K562 (cell line): Measurements from ENCODE around the gene LCP2. TPM values are rescaled to one million over a fixed set of nuclear protein-coding genes. Genes with fewer than 3 reads are reported as not detected.
A peak's percentile ranks its signal among the peaks of the same experiment; 100 is the strongest.

Experiments used
- ARHGAP35 ChIP-seq: fragments of 450-650 bp; IDR thresholded peaks from 2 replicates; pipeline ENCODE4 v1.6.1; 2018; ENCODE audit not compliant: partially characterized antibody
- C11orf30 ChIP-seq: fragments of 450-650 bp; IDR thresholded peaks from 2 replicates; pipeline ENCODE4 v1.6.1; 2016; ENCODE audit warnings: low read depth, mild to moderate bottlenecking
- CEBPB ChIP-seq: fragments of 450-650 bp; IDR thresholded peaks from 2 replicates; pipeline ENCODE4 v1.6.1; 2016; ENCODE audit warnings: missing genetic modification characterization, missing compliant biosample characterization
- CHCHD3 ChIP-seq: fragments of 250-450 bp; sonication (Bioruptor Pico); IDR thresholded peaks from 2 replicates; pipeline ENCODE4 v2.1.2; 2022; ENCODE audit warnings: mild to moderate bottlenecking
- CXXC5 ChIP-seq: fragments of 250-450 bp; sonication (Bioruptor Pico); IDR thresholded peaks from 2 replicates; pipeline ENCODE4 v1.8.0; 2022; ENCODE audit warnings: inconsistent platforms, mild to moderate bottlenecking, moderate library complexity
- DPF2 ChIP-seq: fragments of 450-650 bp; IDR thresholded peaks from 2 replicates; pipeline ENCODE4 v1.6.1; 2016
- GATAD2B ChIP-seq: fragments of 450-650 bp; IDR thresholded peaks from 2 replicates; pipeline ENCODE4 v1.6.1; 2017; ENCODE audit warnings: mild to moderate bottlenecking, borderline replicate concordance
- HNRNPK ChIP-seq: fragments of 200-400 bp; formaldehyde crosslinking; IDR thresholded peaks from one replicate; pipeline ENCODE4 v1.6.1; 2018; ENCODE audit warnings: mild to moderate bottlenecking, low read depth, low read length; ENCODE audit not compliant: poor library complexity, severe bottlenecking
- POLR2B ChIP-seq: fragments of 450-650 bp; IDR thresholded peaks from 2 replicates; pipeline ENCODE4 v1.6.1; 2018; ENCODE audit warnings: low read depth; ENCODE audit not compliant: partially characterized antibody
- RBFOX2 ChIP-seq: fragments of 200-400 bp; formaldehyde crosslinking; IDR thresholded peaks from 2 replicates; pipeline ENCODE4 v1.6.1; 2017; ENCODE audit warnings: low read depth, mild to moderate bottlenecking, low read length, moderate library complexity
- ZNF165 ChIP-seq: fragments of 250-450 bp; sonication (Bioruptor Pico); IDR thresholded peaks from 2 replicates; pipeline ENCODE4 v1.4.0; 2020; ENCODE audit warnings: borderline replicate concordance
- ZNF232 ChIP-seq: sonication (generic); formaldehyde crosslinking; IDR thresholded peaks from 2 replicates; pipeline ENCODE4 v1.8.0; 2022; ENCODE audit warnings: mild to moderate bottlenecking, missing genetic modification reagents
- polyA plus RNA-seq, 8 experiments: library from polyadenylated mRNA; depleted of rRNA in 4 of 8; stranded (reverse) in 5 of 8; unstranded in 3 of 8; fragments of >200 nt; fragmentation: Nextera tagmentation in 2 of 8; fragmentation: Illumina TruSeq in 1 of 8; extraction: Ambion mirVana in 2 of 8; extraction: Trizol in 1 of 8; gene quantifications; 2 replicates each; pipeline versions ENCODE4 v1.2.1 to v1.2.3, GENCODE V29; 2011 to 2014; ENCODE audit warnings: inconsistent platforms in 1 of 8, missing spikeins in 1 of 8
- total RNA-seq, 7 experiments: library from RNA; depleted of rRNA in 6 of 7; stranded (reverse); fragments of >200 nt in 6 of 7; fragmentation: Illumina TruSeq in 2 of 7; extraction: Trizol in 2 of 7; gene quantifications; 2 replicates each; pipeline versions ENCODE4 v1.2.1 to v1.2.3, GENCODE V29; 2011 to 2021; ENCODE audit warnings: low replicate concordance in 1 of 7
- TF ChIP-seq, protein P1 (sequence below), 2 experiments: fragments of 450-650 bp in 1 of 2; sonication (generic) in 1 of 2; formaldehyde crosslinking in 1 of 2; IDR thresholded peaks in 1 of 2; conservative IDR thresholded peaks in 1 of 2; 2 replicates each; pipeline versions ENCODE4 v1.6.1 to v1.8.1; 2016 to 2023; ENCODE audit warnings: mild to moderate bottlenecking in 2 of 2, moderate library complexity in 2 of 2, inconsistent platforms in 1 of 2, missing genetic modification reagents in 1 of 2
- TF ChIP-seq, protein P2 (sequence below): fragments of 250-450 bp; sonication (Bioruptor Pico); IDR thresholded peaks from 2 replicates; pipeline ENCODE4 v1.5.0; 2021; ENCODE audit warnings: mild to moderate bottlenecking, borderline replicate concordance
- TF ChIP-seq, protein P3 (sequence below), 2 experiments: fragments of 450-650 bp; IDR thresholded peaks; 2 replicates each; pipeline ENCODE4 v1.6.1; 2016; ENCODE audit warnings: mild to moderate bottlenecking in 2 of 2, borderline replicate concordance in 1 of 2, low read depth in 1 of 2, moderate library complexity in 1 of 2

Gene LCP2
- total and polyA plus RNA-seq, 9 of the 15 experiments (the other 6 are each of a cell fraction or from before 2014, with no cell fraction given) = 4.0 to 31.3 (median 14.6) TPM

DNA sequence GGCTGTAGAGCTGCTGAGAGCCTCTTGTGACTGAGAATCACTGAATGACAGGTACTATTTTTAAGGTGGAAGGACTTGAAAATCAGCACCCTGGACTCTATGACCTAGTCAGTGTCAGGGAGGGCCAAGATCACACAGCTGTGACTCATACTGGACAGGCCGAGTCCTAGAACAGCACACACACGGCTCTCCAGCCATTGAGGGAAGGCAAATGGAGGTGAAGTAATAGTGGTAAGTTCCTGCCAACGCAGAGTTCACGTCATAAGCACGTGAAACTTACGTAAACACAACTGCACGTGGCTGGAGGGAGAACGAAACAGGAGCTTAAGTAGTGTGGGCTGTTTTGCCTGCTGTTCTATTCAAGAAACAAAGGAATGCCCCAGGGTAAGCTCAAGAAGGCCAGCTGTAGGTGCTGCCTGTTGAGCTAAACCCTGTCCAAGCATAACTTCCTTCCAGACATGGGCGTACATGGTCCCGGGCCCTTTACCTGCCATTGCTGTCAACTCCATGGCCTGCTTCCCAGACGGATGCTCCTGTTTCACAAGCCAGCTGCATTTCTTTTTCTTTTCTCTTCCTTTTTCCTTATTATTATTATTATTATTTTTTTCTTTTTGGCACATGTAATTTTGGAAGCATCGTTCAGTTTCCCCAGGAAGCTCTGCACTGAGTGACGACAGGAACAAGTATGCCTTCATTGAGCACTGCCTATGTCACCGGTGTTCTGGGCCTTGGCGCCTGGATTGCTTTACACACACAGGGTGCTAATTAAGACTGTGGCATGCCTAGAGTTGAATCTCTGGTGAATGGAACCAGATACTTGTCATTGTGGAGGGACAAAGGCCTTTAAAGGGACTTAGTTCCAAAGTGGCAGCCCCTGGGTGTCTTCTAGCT, 10.2 kb upstream of the LCP2 start (continued):
- TF ChIP-seq POLR2B (no peak), GATAD2B (no peak), RBFOX2 (0 out of 2 replicates have a peak, but pooled peaks have one; percentile 30), CEBPB (tag) (peak; percentile 64), ZNF232 (CRISPR knock-in tag) (no peak), DPF2 (peak; percentile 49; the same call in 1 of the 2 replicates), CHCHD3 (CRISPR knock-in tag) (no peak), ARHGAP35 (no peak), ZNF165 (CRISPR knock-in tag) (no peak), CXXC5 (CRISPR knock-in tag) (peak; percentile 88), HNRNPK (no peak), C11orf30 (no peak)
- TF ChIP-seq, protein P1, sequence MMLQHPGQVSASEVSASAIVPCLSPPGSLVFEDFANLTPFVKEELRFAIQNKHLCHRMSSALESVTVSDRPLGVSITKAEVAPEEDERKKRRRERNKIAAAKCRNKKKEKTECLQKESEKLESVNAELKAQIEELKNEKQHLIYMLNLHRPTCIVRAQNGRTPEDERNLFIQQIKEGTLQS (IDR thresholded peaks at IDR 0.05) = peak; percentile 92
- TF ChIP-seq, protein P1 (CRISPR knock-in tag; conservative IDR thresholded peaks at IDR 0.05) = peak; percentile 72; the same call in 1 of the 2 replicates
- TF ChIP-seq, protein P2, sequence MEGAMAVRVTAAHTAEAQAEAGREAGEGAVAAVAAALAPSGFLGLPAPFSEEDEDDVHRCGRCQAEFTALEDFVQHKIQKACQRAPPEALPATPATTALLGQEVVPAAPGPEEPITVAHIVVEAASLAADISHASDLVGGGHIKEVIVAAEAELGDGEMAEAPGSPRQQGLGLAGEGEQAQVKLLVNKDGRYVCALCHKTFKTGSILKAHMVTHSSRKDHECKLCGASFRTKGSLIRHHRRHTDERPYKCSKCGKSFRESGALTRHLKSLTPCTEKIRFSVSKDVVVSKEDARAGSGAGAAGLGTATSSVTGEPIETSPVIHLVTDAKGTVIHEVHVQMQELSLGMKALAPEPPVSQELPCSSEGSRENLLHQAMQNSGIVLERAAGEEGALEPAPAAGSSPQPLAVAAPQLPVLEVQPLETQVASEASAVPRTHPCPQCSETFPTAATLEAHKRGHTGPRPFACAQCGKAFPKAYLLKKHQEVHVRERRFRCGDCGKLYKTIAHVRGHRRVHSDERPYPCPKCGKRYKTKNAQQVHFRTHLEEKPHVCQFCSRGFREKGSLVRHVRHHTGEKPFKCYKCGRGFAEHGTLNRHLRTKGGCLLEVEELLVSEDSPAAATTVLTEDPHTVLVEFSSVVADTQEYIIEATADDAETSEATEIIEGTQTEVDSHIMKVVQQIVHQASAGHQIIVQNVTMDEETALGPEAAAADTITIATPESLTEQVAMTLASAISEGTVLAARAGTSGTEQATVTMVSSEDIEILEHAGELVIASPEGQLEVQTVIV = no peak
- TF ChIP-seq, protein P3, sequence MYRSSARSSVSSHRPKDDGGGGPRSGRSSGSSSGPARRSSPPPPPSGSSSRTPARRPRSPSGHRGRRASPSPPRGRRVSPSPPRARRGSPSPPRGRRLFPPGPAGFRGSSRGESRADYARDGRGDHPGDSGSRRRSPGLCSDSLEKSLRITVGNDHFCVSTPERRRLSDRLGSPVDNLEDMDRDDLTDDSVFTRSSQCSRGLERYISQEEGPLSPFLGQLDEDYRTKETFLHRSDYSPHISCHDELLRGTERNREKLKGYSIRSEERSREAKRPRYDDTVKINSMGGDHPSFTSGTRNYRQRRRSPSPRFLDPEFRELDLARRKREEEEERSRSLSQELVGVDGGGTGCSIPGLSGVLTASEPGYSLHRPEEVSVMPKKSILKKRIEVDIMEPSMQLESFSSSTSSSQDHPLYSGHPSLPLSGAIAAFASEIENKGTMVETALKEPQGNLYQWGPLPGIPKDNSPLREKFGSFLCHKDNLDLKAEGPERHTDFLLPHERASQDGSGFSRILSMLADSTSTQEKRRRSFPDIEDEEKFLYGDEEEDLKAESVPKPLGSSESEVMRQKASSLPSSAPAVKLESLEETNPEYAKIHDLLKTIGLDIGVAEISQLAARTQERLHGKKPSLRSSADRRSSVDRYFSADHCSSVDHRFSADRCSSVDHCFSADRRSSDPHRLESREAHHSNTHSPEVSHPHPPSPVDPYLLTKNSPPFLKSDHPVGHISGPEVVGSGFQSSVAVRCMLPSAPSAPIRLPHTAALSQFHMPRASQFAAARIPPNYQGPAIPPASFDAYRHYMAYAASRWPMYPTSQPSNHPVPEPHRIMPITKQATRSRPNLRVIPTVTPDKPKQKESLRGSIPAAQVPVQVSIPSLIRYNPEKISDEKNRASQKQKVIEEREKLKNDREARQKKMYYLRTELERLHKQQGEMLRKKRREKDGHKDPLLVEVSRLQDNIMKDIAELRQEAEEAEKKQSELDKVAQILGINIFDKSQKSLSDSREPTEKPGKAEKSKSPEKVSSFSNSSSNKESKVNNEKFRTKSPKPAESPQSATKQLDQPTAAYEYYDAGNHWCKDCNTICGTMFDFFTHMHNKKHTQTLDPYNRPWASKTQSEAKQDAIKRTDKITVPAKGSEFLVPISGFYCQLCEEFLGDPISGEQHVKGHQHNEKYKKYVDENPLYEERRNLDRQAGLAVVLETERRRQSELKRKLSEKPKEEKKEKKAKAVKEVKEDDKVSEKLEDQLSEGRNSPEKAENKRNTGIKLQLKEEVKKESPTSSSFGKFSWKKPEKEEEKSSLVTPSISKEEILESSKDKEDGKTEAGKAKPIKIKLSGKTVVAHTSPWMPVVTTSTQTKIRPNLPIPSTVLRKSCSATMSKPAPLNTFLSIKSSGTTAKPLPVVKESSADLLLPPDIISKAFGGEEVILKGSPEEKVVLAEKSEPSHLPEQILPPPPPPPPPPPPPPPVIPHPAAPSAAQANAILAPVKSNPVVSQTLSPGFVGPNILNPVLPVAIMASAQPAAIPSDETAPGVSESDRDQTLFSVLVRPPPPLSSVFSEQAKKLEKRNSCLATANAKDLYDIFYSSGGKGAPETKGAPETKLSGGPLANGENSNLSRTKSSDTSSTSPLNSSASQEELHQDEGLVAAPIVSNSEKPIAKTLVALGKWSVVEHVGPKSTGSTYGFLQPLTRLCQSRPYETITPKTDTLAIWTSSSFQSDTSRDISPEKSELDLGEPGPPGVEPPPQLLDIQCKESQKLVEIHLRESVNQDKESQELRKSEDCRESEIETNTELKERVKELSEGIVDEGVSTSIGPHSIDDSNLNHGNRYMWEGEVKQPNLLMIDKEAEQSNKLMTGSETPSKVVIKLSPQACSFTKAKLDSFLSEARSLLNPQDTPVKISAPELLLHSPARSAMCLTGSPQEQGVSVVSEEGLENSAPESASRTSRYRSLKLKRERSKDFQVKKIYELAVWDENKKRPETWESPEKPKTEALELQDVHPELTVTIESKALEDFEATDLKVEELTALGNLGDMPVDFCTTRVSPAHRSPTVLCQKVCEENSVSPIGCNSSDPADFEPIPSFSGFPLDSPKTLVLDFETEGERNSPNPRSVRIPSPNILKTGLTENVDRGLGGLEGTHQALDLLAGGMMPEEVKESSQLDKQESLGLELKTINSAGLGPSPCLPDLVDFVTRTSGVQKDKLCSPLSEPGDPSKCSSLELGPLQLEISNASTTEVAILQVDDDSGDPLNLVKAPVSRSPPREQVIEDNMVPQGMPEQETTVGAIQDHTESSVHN (IDR thresholded peaks at IDR 0.05; ENCODE audit: borderline replicate concordance in 1 of 2, low read depth in 1 of 2) = peak in 1 of 2 experiments; percentile 93; a peak in 2 of 4 replicates
